Endometrium (tissue), 2 donors: ENCODE results near the gene SND1.

Experiments
- FAIRE-seq: peaks from 2 replicates; lab custom pipeline; 2012; peaks lifted over from hg19 to GRCh38; lab: Jason Lieb, UNC
- donor health status: control.
- donor health status: control.

The SND1 gene

GRCh38 chr7:127996253-127997071 is 344.5 kb downstream of the SND1 start:
- FAIRE-seq = no peak

- FAIRE-seq = no peak
Observed at GRCh38 chr7:127997226-127997922, 345.4 kb downstream of the SND1 start.

DNA sequence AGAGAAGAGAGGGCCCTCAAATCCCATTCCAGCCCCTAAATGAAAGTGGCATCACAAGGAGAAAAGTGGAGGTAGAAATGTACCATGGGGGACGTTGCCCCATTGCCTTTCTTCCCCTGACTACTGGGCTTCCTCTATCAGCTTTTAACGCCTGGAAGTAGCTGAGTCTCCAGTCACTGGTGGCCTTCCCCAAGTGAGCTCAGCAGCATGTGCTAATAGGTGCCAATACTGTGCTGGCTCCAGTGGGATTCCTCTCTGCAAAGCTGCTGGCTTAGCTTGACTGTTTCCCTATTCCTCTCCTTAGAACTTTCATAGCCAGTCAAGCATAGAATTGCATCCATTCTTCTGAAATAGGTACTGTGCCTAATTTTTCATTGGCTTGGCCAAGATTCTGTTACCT is 346.7 kb downstream of the SND1 start:
- no peak for FAIRE-seq

GRCh38 chr7:128000048-128000447 is 348.1 kb downstream of the SND1 start:
- no peak for FAIRE-seq

DNA sequence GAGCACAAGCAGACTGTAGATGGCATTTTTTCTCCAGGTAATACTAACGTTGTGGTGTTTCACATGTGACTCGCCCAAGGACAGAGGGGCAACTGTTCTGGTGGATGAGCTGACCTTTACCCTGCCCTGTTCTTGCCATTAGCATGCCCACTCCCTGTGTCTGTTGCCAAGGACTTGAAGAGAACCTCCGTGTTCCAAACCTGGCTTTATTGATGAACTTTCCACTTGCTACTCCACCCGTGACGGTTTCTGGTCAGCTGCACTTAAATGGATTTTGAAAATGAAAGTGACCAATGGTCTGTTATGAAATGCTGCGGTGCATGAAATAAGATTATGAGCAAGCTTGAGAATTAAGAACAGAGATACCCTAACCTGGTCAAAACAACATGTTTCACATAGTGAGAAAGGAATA is 348.9 kb downstream of the SND1 start:
- no peak for FAIRE-seq

- no peak for FAIRE-seq
Observed at GRCh38 chr7:128003167-128003566, 351.2 kb downstream of the SND1 start.

GRCh38 chr7:128003787-128004186 is 351.8 kb downstream of the SND1 start:
- FAIRE-seq = no peak

DNA sequence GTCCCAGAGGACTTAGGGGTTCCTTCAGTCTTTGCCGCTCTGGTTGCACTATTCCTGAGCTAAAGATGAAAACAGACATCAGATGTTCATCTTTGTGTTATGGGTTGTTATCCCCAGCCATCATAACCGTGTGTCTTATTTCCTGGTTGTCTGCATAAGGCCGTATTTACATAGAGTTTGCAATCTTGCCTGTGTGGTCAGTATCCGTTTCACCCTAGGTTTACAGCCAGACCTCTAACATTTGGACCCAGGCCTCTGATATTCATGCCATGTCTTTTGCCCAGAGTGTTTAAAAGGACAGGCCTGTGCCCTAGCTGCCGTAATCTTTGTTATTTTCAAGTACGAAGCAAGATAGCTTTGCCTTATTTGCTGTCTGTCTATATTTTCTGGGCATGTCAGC is 352.6 kb downstream of the SND1 start:
- FAIRE-seq = no peak

DNA sequence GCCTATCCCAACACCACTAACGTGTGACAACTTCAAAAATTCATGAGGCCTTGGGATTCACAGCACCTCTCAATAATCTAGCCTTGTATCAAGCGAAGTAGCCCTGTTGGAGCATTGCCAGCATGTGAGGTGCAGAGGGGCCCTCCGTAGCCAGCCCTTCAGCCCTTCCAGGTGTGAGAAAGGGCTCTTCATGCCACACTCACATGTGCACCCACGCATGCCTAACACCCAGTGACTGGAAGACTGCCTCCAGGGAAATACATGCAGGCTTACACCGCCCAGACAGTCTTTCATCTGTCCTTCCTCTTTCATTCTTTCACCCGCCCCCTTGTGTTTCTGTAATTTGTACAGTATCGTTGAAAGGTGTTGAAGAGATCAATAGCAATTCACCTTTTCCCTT is 353.1 kb downstream of the SND1 start:
- FAIRE-seq = no peak

GRCh38 chr7:128005759-128006159 is 353.8 kb downstream of the SND1 start:
- FAIRE-seq = no peak

DNA sequence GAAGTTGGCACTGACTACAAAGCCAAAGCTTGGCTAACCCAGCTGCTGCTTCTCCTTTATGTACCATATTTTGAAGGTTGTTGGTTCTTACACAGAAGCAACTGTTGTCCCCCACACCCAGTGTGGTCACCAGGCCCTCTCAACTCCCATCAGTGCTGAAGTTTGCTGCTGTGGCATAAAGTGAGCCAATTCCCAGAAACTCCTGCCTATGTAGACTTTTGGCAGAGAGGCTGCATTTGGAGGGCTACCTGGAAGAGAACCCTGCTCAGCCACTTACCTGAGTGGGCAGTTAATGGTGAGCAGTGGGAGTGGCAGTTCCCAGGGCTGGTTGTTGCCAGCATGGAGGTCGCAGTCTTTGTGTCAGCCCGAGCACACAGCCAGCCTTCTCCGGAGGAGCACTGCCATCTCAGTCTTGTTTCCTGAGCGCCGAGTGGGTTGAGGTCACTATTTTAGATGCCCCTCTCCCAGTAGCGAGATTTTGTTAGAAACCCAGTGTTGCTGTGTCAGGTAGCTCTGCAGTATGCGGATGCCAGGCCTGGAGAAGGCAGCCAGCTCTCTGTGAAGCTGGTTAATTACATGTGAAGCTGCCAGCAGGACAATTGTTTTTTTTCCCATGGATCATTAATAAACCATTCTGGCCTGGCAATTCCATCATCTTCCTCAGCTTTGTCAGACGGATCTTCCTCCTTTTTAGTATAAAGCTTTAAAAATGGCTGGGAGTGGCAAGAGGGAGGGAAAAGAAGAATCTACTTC is 354.7 kb downstream of the SND1 start:
- FAIRE-seq = no peak

- no peak for FAIRE-seq
Observed at GRCh38 chr7:128007303-128007680, 355.3 kb downstream of the SND1 start.

DNA sequence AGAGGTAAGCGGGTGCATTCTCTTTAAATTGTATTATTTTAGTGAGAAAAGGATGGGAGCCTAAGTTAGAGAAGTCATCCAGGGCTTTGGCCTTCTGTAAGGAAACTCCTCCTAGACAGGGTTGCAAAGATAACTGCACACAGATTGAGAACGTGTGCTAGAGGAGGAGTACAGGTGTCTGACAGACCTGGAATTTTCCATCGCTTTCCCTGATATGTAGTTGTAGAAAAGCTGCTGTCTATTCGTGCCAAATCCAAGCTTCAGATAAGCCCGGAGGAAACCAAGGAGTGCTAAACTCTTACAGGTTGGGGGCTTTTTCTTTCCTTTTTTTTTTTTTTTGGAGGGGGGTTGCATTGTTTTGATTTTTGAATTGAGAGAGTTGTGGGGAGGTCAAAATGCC is 356.1 kb downstream of the SND1 start:
- no peak for FAIRE-seq

DNA sequence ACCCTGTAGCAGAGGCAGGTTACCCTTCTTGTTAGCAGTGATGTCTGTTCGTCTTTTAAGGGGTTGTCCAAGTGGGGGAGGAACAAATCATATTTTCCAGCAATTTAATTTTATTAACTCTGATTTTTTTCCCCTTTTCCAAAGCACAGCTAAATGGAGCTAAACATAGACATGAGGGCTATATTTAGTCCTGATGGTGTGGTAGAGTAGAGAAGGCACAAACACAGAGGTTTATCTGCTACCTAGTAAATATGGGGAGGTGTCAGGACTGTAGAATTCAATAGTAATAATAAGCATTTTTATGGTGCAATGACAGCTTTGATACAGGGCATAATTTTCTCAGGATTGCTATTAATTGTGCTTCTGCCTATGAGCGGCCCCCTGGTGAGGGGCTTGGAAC is 356.8 kb downstream of the SND1 start:
- no peak for FAIRE-seq

DNA sequence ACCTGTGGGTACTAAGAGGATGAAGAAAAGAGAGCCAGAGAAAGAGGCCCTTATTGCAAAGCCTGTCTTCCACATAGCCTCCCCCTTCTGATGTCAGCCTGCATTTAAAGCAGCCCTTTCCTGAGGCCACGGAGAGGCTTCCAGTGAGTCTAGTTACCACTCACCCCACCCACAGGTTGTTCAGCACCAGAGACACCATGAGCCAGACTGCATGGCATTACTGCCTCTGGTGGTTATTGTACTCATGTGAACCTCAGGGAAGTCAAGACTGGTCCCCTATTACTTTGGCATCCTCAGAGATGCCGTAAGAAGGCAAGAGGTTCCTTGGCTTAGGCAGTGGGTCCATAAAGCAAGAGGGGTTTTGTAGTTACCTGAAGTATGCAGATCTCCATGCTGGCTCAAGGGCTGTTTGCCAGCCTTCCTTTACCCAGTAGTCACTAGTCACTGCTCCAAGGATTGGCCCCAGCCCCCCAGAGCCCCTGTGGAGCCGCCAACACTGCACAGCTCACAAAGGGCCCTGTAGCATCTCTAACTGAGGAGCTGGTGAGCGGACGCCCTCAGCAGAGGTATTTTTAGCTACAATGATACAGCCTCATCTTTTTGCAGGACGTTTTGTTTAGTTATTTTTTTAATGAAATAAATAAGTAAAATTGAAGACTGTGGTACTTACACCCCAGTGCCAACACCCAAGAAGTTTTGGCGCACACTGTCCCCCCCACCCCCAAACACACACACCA is 358.6 kb downstream of the SND1 start:
- no peak for FAIRE-seq

DNA sequence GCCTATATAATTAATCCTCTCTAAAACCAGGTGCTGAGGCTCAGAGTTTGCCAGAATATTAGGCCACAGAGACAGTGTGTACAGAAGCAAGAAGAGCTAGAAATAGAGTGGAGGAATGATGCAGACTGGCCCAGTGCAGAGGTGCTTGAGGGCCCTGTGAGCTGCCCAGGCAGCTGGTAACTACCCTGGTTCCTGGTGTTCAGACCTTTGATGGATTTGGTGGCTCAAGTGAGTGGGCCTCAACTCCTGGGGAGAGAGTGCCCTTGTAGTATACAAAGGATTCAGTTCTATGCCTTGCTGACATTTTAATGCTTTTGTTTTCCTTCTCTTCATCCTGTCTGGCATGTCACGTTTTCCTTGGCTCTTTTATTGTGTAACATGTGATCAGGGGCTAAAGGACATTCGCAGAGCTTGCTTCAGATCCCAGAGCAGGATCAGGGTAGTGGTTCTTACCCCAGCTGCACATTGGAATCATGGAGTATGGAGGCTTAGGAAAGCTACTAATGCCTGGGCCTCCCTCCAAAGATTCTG is 359.2 kb downstream of the SND1 start:
- no peak for FAIRE-seq

DNA sequence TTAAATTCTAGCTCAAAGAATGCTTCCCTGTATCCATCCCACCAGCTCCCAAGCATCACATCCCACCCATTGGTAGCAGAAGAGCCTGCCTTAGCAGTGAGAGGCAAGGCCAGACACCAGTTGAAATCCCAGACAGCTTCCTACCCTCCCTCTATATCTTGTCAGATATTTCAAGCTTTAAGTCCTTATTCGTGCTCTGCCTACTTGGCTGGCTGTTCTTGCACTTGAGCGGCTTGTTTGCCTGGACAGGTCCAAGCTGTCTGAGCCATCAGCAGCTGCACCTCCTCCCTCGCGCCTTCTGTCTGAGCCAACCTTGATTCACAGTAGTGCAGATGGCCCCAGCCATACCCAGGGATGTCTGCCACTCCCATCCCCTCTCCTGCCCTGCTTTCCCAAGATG is 362.8 kb downstream of the SND1 start:
- no peak for FAIRE-seq

- no peak for FAIRE-seq
Observed at GRCh38 chr7:128017460-128017859, 365.5 kb downstream of the SND1 start.

GRCh38 chr7:128017862-128018845 is 366.2 kb downstream of the SND1 start:
- FAIRE-seq = no peak

GRCh38 chr7:128019288-128019687 is 367.3 kb downstream of the SND1 start:
- no peak for FAIRE-seq

DNA sequence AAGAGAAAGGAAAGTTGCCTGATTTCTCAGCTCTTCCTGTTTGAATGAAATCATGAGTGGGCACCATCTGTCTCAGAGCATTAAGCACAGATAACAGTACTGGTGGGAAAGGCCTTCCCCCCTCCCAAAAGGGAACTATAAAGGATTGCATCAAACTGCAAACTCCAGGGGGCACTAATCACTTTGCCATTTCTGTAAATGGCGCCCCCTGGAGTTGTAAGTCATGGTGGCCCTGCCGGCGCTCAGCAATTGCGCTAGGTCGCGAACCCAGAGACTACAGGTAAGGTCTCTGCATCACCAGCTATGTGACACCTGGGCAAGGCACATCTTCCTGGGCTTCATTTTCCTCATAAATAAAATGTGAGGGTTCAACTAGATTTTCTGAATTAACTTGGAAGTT is 368.2 kb downstream of the SND1 start:
- FAIRE-seq = no peak
